ENCODE results near the gene MUC5AC. TPM values are rescaled to one million over a fixed set of nuclear protein-coding genes. Genes with fewer than 3 reads are reported as not detected.

MUC5AC gene
- polyA plus RNA-seq, 1 donor from 2014 or later: not detected

DNA sequence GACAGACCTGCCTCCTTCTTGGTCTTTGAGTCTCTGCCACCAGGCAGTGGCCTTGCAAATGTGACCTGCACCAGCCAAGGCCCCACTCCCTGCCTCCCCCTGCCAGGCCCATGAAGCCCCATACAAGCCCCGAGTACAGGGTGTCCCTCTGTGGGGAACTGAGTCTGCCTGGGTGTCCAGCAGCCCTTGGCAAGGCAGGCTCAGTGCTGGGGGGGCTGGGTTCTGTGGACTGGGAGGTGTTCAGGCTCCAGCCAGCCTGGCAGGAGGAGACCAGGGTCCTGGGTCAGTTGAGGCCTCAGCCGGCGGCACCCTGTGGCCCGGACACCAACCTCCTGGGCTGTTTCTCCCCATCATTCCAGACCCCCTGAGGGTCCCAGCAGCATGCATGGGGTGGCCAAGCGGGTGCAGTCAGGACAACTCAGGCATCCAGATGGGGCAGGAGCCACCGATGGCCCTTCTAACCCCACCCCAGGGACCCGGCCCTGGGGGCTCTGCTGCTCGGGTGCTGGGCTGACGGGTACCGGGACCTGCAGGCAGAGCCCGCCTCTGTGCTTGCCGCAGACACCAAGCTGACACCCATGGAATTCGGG is 5.7 kb downstream of the MUC5AC start:
- Histone ChIP-seq H3K36me3 (ENCODE audit: insufficient read depth, low read length) (no peaks in the 10 kb centered on the region), H3K9me3 (ENCODE audit: low read length) (no peaks in the 10 kb centered on the region), H3K27ac (ENCODE audit: low read length) (no peak overlapping the region), H3F3A (ENCODE audit: insufficient read depth, low read length, poor library complexity, severe bottlenecking) (no peaks in the 10 kb centered on the region), H3K9me2 (ENCODE audit: insufficient read depth, low read length) (no peaks in the 10 kb centered on the region), H2AFZ (ENCODE audit: low read depth, low read length) (no peak overlapping the region), H3K79me2 (replicated peaks; ENCODE audit: insufficient read depth, low read length) (no peaks in the 10 kb centered on the region), H4K20me1 (ENCODE audit: insufficient read depth) (no peaks in the 10 kb centered on the region), H3K4me2 (ENCODE audit: low read length) (no peak overlapping the region), H3K27me3 (ENCODE audit: insufficient read depth, low read depth, low read length) (no peaks in the 10 kb centered on the region), H3K9ac (ENCODE audit: low read length) (no peak overlapping the region), H3K4me3 (ENCODE audit: low read length) (no peak overlapping the region)
- no peak for TF ChIP-seq SMC3 (conservative IDR thresholded peaks at IDR 0.05; ENCODE audit: poor library complexity)
- no peak for TF ChIP-seq RAD21 (conservative IDR thresholded peaks at IDR 0.05)
- no peak for TF ChIP-seq MXI1 (conservative IDR thresholded peaks at IDR 0.05; ENCODE audit: poor library complexity, severe bottlenecking)
- TF ChIP-seq, protein P1, sequence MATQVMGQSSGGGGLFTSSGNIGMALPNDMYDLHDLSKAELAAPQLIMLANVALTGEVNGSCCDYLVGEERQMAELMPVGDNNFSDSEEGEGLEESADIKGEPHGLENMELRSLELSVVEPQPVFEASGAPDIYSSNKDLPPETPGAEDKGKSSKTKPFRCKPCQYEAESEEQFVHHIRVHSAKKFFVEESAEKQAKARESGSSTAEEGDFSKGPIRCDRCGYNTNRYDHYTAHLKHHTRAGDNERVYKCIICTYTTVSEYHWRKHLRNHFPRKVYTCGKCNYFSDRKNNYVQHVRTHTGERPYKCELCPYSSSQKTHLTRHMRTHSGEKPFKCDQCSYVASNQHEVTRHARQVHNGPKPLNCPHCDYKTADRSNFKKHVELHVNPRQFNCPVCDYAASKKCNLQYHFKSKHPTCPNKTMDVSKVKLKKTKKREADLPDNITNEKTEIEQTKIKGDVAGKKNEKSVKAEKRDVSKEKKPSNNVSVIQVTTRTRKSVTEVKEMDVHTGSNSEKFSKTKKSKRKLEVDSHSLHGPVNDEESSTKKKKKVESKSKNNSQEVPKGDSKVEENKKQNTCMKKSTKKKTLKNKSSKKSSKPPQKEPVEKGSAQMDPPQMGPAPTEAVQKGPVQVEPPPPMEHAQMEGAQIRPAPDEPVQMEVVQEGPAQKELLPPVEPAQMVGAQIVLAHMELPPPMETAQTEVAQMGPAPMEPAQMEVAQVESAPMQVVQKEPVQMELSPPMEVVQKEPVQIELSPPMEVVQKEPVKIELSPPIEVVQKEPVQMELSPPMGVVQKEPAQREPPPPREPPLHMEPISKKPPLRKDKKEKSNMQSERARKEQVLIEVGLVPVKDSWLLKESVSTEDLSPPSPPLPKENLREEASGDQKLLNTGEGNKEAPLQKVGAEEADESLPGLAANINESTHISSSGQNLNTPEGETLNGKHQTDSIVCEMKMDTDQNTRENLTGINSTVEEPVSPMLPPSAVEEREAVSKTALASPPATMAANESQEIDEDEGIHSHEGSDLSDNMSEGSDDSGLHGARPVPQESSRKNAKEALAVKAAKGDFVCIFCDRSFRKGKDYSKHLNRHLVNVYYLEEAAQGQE (IDR thresholded peaks at IDR 0.05; ENCODE audit: borderline replicate concordance): no peak
- no peak for TF ChIP-seq POLR2AphosphoS5 (IDR thresholded peaks at IDR 0.05)
- TF ChIP-seq, protein P2, sequence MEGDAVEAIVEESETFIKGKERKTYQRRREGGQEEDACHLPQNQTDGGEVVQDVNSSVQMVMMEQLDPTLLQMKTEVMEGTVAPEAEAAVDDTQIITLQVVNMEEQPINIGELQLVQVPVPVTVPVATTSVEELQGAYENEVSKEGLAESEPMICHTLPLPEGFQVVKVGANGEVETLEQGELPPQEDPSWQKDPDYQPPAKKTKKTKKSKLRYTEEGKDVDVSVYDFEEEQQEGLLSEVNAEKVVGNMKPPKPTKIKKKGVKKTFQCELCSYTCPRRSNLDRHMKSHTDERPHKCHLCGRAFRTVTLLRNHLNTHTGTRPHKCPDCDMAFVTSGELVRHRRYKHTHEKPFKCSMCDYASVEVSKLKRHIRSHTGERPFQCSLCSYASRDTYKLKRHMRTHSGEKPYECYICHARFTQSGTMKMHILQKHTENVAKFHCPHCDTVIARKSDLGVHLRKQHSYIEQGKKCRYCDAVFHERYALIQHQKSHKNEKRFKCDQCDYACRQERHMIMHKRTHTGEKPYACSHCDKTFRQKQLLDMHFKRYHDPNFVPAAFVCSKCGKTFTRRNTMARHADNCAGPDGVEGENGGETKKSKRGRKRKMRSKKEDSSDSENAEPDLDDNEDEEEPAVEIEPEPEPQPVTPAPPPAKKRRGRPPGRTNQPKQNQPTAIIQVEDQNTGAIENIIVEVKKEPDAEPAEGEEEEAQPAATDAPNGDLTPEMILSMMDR (IDR thresholded peaks at IDR 0.05; ENCODE audit: poor library complexity, severe bottlenecking): no peak
- TF ChIP-seq EZH2 (IDR thresholded peaks at IDR 0.05; ENCODE audit: borderline replicate concordance, insufficient read depth, low read length, poor library complexity, severe bottlenecking): no peak
- TF ChIP-seq TAF1 (IDR thresholded peaks at IDR 0.05; ENCODE audit: low read depth): no peak
- no peak for TF ChIP-seq EP300 (conservative IDR thresholded peaks at IDR 0.05; ENCODE audit: poor library complexity, severe bottlenecking)

DNA sequence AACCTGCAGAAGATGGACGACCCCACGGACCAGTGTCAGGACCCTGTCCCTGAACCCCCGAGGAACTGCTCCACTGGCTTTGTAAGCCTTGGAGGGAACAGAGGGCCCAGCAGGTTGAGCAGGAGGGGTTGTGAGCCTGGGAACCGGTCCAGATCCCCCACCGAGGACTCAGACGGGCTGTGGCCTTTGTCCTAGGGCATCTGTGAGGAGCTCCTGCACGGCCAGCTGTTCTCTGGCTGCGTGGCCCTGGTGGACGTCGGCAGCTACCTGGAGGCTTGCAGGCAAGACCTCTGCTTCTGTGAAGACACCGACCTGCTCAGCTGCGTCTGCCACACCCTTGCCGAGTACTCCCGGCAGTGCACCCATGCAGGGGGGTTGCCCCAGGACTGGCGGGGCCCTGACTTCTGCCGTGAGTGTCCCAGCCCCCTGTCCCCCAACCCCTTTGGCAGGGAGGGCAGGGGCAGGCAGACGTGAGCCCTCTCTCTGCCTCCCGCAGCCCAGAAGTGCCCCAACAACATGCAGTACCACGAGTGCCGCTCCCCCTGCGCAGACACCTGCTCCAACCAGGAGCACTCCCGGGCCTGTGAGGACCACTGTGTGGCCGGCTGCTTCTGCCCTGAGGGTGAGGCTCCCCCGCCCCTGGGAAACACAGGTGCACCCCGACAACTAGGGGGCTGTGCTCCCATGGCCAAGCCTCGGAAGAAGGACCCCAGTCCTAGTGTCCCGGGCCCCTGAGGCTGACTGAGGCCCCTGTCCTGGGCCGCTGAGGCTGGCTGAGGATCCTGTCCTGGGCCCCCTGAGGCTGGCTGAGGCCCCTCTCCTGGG is 6.4 kb downstream of the MUC5AC start:
- H2AFZ ChIP-seq (ENCODE audit: low read depth, low read length): no peak overlapping the region
- no peaks in the 10 kb centered on the region for H3K9me3 ChIP-seq (ENCODE audit: low read length)
- H3K9ac ChIP-seq (ENCODE audit: low read length): no peak overlapping the region
- H3F3A ChIP-seq (ENCODE audit: insufficient read depth, low read length, poor library complexity, severe bottlenecking): no peaks in the 10 kb centered on the region
- H3K4me3 ChIP-seq (ENCODE audit: low read length): no peak overlapping the region
- no peak for TF ChIP-seq EP300 (conservative IDR thresholded peaks at IDR 0.05; ENCODE audit: poor library complexity, severe bottlenecking)
- TF ChIP-seq TAF1 (IDR thresholded peaks at IDR 0.05; ENCODE audit: low read depth): no peak
- no peak for TF ChIP-seq EZH2 (IDR thresholded peaks at IDR 0.05; ENCODE audit: borderline replicate concordance, insufficient read depth, low read length, poor library complexity, severe bottlenecking)
- TF ChIP-seq MXI1 (conservative IDR thresholded peaks at IDR 0.05; ENCODE audit: poor library complexity, severe bottlenecking): no peak
- TF ChIP-seq SMC3 (conservative IDR thresholded peaks at IDR 0.05; ENCODE audit: poor library complexity): no peak
- TF ChIP-seq, protein P2 (IDR thresholded peaks at IDR 0.05; ENCODE audit: poor library complexity, severe bottlenecking): no peak
- TF ChIP-seq RAD21 (conservative IDR thresholded peaks at IDR 0.05): no peak
- TF ChIP-seq POLR2AphosphoS5 (IDR thresholded peaks at IDR 0.05): no peak
- TF ChIP-seq, protein P1 (IDR thresholded peaks at IDR 0.05; ENCODE audit: borderline replicate concordance): no peak
- H4K20me1 ChIP-seq (ENCODE audit: insufficient read depth): no peaks in the 10 kb centered on the region
- H3K36me3 ChIP-seq (ENCODE audit: insufficient read depth, low read length): no peaks in the 10 kb centered on the region
- H3K4me2 ChIP-seq (ENCODE audit: low read length): no peak overlapping the region
- H3K79me2 ChIP-seq (replicated peaks; ENCODE audit: insufficient read depth, low read length): no peaks in the 10 kb centered on the region
- no peaks in the 10 kb centered on the region for H3K27me3 ChIP-seq (ENCODE audit: insufficient read depth, low read depth, low read length)
- H3K9me2 ChIP-seq (ENCODE audit: insufficient read depth, low read length): no peaks in the 10 kb centered on the region
- H3K27ac ChIP-seq (ENCODE audit: low read length): no peak overlapping the region
